ENCODE measurements around the gene PDXDC1.
"Not testable (repeated sequence)": the region's sequence is repeated elsewhere in the genome, so short reads cannot be mapped to it uniquely, and the experiment has no call there.

Gene PDXDC1

DNA sequence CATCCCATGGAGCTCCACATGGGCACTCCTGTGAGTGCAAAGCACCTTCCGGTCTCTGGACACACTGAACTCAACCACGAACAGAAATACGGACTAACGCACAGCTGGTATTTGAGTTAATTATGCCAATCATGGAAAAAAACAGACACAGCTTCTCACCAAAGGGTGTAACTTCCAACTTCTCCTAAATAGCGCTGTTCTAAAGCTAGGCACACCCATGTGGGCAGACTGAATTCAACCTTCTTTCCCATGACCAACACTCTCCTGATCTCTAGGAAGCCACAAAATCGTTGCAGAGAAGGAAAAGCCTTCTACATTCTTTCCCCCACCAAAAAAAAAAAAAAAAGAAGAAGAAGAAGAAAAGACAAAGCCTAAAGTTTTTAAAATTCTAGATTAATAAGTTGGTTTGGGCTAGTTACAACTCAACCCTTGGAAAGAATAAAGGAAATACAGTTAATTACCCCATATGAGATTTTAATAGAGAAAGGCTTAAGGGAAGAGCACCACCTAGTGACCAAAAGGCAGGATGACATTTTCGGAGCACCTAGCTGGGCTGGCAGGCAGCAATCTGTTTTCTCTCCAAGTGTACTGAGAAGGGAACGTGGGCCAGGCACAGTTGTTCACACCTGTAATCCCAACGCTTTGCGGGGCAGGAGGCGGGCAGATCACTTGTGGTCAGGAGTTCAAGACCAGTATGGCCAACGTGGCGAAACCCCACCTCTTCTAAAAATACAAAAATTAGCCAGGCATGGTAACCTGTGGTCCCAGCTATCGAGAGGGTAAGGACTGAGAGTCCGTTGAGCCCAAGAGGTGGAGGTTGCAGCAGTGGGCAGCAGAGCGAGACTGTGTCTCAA is 97.3 kb downstream of the PDXDC1 start:
- not testable (repeated sequence) for DNase-seq (ENCODE audit: low read depth)

DNA sequence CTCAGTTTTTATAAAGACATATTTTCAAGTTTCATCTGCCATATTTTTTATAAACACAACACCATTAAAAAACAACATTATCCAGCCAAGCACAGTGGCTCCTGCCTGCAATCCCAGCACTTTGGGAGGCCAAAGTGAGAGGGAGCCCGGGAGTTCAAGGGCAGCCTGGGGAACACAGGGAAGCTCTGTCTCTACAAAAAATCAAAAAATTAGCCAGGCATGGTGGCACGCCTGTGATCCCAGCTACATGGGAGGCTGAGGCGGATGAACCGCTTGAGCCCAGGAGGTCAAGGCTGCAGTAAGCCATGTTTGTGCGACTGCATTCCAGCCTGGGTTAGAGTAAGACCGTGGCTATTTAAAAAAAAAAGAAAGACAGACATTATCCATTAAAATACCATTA is 98.3 kb downstream of the PDXDC1 start:
- DNase-seq (ENCODE audit: low read depth): no peak

DNA sequence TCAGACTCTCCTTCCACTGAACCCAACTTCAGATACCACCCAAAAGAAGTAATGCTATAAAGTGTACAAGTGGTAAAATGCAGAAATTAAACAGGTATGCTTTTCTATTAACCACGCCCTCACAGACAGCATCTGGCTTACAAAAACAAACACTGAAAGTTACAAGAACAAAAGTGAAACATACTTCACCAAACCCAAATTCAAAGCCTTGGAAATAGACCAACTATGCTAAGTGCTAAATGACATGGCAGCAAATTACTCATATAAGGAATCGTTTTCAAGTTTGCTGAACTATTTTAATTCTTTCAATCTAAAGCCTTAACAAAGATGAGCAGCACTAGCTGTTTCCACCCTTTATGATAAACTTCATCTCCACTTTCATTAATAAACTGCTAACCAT is 101.3 kb downstream of the PDXDC1 start:
- DNase-seq (ENCODE audit: low read depth): not testable (repeated sequence)

DNA sequence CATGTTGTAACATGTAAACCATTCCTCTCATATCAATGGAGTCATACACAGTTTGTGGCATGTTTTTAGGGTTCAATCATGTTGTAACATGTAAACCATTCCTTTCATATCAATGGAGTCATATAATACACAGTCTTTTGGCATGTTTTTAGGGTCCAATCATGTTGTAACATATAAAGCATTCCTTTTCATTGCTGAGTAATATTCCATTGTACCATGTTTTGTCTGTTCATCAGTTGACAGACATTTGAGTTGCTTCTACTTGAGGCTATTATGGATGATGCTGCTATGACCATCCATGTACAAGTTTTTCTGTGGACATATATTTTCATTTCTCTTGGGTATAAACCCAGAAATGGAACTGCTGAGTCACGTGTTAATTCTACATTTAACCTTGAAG is 106.1 kb downstream of the PDXDC1 start:
- not testable (repeated sequence) for DNase-seq (ENCODE audit: low read depth)

DNA sequence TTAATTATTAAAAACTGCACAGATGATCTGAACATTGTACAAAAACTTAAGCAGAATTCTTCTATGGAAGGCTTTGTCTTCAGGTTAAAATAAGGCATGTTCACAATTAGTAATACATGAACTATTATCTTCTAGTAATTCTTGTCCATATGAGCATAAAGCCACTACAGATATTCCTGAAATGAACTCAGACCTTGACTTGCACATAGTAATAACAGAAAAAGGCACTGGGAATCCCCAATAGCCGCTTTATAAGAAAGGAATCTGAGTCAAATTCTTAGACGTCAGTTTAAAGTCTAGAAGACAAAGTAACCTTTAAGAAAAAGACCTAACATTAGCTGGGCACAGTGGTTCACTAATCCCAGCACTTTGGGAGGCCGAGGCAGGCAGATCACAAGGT is 108.0 kb downstream of the PDXDC1 start:
- DNase-seq (ENCODE audit: low read depth): not testable (repeated sequence)

DNA sequence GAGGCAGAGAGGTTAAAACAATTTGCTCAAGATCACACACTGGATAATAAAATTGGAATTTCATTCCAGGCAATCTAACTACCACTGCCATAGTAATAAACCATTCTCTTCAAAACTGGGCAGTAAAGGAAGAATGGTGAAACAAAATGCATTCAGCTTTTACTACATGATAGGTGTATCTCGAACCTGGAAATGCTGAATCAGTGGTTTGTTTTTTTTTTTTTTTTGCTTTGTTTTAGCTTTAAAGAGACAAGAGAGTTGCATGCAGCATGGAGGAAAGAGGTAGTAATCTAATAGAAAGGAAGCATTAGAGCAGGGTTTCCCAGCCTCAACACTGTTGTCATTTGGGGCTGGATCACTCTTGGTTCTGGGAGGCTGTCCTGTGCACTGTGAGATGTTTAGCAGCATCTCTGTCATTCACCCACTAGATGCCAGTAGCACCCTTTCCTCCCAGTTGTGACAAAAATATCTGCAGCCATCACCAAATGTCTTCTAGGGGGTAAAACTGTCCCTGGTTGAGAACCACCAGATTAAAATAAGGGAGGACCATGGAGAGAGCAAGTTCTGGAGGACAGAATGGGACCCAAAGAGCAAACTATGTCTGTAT is 115.9 kb downstream of the PDXDC1 start:
- not testable (repeated sequence) for DNase-seq (ENCODE audit: low read depth)

DNA sequence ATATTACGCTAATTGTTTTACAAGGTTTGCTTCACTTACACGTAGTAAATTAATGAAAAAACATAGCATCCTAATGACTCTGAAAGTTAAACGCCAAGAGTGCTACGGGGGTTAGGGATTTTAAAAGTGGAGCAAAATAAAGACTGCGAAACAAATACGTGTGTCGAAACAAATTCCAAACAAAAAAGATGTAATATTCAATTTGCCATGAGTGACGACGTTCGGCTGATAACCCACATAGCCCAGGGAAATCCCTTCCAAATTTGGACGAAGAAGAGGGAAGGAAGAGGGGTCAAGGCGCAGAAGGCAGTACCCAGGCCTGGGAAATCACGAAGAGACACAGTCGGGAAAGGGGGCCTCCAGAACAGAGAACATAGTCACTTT is 118.7 kb downstream of the PDXDC1 start:
- not testable (repeated sequence) for DNase-seq (ENCODE audit: low read depth)

DNA sequence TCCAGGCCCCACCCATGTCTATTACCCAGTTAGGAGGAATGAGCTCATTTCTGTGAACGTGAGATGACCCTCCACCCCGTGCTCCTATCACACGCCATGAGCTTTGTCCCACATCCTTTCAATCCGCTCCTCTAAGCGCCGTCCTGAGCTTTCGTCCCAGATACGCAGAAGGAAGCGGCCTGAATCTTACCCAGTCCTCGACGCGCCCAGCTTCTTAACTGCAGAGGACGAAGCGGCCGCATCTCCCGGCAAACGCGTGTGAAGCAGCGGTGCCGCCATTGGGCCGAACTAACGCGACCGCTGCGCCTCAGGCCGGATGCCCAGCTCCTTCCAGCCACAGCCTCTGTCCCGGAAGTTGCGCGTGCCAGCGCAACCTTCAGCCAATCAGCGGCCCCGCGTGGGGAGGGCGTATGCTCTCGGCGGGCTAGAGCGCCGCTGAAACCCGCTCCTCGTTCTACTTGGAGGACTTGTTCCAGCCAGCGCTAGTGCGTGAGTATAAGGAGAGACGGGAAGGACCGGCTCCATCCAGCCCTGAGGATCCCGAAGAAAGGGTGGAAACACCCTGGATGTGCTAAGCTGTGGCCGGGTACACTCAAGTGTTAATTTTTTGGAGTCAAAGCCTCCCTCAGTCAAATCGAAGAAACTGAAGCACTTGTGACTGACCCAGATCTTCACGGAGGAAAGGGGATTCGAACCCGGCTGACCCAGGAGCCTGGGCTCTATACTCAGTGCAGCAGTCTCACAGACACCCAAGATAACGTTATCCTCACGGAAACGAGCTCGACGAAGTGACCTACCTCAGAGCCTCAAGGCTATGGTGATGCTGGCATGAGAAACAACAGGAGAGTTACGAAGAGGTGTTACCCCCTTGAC is 119.4 kb downstream of the PDXDC1 start, which contains the start of gene RRN3:
RRN3 (minus strand) TSS at position 318 of the 873 bp plus-strand sequence; CDS start at position 279, 39 bp downstream.
- DNase-seq (ENCODE audit: low read depth): peak; percentile 74

DNA sequence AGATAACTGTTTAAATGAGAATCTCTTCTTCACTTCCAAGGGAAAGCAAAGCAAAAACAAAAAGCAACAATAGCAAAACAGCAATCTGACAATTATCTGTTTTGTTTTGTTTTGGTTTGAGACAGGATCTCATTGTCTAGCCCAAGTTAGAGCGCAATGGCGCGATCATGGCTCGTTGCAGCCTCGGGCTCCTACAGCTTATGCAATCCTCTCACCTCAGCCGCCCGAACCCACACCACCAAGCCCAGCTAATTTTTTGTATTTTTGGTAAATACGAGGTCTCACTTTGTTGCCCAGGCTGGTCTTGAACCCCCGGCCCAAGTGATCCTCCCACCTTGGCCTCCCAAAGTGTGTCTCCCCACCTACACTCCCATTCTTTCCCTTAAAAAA is 121.8 kb downstream of the PDXDC1 start:
- not testable (repeated sequence) for DNase-seq (ENCODE audit: low read depth)

DNA sequence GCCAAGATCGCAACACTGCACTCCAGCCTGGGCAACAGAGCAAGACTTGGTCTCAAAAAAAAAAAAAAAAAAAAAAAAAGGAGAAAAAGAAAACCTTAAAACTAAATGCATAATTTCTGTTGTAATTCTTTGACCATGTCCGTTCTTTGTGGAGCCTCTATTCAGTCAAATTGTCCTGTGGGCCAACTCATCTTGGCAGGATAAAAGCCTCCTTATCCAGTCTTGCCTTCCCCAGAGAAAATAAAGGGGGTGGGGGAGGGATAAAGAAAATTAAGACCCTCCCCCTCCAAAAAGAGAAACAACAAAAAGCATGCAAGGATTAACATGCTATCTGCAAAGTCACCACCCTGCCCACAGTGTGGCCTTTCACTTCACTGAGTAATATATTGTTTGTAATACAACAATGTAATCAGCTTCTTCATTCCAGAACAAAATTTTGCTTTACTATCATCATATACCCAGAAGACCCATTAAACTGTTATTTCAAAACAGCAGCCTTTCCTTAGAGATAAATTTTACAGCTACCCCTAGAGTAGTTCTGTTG is 124.6 kb downstream of the PDXDC1 start:
- not testable (repeated sequence) for DNase-seq (ENCODE audit: low read depth)

DNA sequence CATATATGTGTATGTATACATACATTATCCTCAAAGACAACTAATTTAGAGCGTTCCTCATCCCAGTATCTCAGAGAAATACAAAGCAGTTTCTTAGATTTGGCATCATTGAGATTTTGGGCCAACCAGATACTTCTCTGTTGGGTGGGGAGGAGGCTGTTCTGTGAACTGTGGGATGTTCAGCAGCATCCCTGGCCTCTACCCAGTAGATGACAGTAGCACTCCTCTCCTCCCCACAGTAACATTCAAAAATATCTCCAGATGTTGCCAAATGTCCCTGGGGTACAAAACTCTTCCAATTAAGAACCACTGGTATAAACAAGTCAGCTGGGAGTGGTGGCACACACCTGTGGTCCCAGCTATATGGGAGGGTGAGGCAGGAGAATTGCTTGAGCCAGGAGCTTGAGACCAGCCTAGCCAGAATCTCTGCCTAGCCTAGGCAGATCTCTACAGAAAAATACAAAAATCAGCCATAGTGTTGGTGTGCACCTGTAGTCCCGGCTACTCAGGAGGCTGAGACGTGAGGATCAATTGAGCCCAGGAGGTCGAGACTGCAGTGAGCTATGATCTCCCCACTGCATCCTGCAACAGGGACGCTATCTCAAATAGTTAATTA is 125.7 kb downstream of the PDXDC1 start:
- DNase-seq (ENCODE audit: low read depth): not testable (repeated sequence)

DNA sequence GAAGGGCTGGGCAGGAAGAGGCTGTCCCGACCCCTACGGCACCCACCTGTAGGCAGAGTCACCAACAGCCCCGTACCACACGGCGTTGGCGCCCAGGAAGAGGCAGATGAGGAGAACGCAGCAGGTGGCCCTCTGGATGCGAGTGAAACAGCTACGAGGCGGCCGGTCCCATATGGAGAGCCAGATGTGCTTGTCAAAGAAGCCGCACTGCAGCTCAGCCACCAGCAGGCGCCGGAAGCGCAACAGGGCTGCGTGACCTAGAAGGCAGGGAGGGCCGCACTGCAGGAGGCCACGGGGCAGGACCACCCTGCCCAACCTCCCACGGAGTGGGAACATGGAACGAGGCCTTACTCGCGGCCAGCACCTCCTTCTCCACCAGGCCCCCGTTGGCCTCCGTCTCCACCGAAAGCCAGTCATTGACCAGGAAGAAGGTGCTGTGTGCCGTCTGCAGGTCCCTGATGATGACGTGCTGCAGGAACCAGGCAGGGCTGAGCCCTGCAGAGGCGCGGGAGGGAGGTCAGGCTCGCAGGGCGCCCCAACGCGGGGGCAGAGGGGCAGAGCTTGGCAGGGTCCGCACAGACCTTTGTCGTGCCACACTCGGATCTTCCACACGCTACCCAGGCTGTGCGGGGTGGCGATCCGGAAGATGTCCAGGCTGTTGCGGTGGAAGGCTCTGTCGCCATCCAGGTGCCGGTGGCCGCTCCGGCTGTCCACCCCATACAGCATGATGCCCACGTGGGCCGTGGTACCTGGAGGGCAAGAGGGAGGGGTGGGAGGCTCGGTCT is 153.0 kb downstream of the PDXDC1 start:
- DNase-seq (ENCODE audit: low read depth): not testable (repeated sequence)

DNA sequence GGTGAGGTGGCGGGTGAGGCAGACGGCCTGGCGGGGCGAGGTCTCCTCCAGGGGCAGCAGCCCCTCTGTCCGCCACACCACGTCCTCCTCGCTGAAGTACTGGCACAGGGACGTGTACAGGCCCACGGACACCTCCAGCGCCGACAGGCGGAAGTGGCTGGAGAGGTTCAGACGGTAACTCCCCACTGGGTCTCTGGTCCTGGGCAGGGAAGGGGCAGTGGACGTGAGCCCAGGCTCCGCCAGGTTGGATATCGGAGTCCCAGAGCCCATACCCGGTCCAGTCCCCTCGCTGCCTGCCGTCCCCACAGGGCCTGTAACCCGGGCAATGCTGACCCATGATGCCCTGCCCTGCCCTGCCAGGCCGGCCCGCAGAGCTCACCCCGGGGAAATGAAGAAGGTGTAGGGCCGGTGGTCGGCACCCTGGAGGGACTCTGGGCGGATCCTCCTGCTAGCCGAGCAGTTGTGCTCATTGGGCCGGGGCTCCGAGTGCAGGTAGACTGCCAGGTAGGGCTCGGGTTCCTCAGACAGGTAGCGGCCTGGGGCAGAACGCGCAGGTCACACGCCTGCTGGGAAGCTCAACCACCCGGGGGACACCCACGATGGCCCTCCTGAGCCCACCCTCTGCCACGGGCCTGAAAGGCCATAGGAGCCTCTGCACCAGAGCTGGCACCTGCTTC is 155.6 kb downstream of the PDXDC1 start:
- DNase-seq (ENCODE audit: low read depth): not testable (repeated sequence)

DNA sequence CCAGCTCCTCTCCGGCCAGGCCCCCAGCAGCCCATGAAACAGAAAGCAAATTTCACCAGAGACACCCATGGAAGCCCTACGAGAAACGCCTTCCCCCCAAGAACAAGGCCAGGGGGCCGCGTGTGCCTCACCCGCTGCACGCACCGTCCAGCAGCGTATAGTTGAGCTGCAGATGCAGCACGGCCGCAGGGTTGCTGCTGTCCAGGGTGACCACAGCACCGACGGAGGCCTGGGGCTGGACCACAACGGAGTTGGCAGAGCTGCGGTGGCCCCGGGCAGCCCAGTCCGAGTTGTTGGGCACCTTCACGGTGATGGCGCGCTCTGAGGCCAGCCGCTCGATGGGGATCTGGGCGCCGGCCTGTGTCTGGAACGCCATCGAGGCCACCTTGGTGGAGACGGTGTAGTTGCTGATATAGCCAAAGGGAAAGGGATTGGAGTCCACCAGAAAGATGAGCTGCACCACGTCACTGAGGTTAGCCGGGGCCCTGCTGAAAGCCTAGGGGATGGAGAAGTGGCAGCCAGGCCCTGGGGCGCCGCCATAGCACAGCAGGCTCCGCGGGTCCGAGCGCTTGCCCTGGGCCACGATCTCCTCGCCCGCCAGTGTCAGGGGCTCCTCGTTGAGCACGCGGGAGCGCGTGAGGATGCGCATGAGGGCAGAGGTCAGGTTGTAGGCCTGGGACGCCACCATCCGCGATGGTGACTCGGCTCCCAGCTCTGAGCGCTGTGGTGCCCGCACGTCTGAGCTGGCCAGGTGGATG is 156.3 kb downstream of the PDXDC1 start:
- DNase-seq (ENCODE audit: low read depth): not testable (repeated sequence)

DNA sequence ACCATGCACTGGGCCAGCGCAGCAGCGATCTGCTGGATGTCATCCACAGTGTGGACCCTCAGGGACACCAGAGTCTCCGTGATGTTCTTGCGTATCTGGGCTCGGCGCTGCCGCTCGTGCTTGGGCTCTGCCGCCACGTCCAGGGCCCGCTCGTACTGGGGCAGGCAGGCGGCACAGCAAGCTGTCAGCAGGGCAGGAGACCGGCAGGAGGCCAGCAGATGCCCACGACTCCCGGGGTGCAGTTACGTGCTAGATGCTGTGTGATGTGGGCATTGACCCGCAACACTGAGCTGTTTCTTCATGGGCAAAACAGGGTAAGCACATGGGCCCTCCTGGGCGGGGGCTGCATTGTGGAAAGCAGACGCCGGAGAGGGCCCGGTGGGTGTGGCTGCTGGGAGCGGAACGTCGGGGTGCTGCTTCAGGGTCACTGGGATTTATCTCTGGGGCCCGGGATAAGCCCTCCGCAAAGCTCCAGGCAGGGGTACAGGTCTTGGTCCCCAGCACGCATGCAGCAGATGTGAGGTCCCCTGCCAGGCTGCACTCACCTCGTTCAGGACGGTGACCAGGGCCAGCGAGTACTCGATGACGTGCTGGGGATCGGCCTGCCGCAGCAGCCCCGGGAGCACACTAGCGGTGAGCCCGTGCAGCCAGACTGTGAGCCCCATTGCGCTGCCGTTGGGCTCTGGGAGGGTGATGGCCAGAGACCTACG is 158.0 kb downstream of the PDXDC1 start:
- not testable (repeated sequence) for DNase-seq (ENCODE audit: low read depth)

DNA sequence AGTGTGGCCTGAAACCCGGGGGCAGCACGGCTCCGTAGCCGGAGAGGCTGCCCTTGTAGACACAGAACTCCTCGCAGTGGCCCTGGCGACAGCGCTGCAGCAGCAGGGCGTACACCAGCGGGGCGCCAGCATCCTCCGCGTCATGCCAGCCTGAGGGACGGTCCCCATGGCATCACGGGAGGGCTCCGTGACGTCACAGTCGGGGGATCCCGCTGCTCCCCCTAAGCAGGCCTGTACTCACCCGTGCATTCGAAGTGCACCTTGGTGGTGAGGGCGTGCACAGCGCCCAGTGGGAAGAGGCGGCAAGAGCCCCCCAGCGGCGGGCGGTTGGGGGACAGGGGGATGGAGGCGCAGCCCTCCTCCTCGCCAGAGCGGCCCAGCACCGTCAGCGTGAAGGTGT is 158.7 kb downstream of the PDXDC1 start:
- DNase-seq (ENCODE audit: low read depth): not testable (repeated sequence)

DNA sequence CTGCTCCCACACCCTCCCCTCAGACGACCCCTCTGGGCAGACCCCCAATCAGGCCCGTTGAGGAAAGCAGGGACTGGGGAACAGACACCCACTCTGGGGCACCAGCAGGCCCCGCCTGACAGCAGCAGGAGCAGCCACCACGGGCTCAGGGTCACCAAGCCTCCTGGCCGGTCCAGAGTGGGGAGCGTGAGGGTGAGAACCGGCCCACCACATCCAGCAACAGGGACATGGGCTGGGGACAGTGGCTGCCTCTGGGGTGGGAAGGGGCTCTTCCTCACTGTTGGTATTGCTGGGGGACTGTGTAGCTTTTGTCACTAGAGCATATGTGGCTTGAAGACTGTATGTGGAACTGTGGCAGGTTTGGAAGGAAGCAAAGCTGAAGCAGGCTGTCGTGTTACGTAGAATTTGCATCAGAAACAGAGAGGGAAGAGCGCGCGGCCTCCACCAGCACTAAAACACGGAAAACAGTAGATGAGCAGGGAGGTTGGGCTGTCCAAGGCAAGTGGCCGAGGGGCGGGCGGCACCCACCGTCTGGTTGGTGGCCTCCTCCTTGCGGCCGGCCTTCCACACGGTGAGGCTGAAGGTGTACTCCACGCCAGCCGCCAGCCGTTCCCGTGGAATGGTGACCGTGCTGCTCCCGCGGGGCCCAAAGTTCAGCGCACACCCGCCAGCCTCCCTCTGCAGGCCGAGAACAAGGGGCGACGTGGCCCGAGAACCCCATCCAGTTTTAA is 160.1 kb downstream of the PDXDC1 start:
- not testable (repeated sequence) for DNase-seq (ENCODE audit: low read depth)

Data from HS-5 (cell line).